Measurements from ENCODE around the gene ROCK2.

DNA sequence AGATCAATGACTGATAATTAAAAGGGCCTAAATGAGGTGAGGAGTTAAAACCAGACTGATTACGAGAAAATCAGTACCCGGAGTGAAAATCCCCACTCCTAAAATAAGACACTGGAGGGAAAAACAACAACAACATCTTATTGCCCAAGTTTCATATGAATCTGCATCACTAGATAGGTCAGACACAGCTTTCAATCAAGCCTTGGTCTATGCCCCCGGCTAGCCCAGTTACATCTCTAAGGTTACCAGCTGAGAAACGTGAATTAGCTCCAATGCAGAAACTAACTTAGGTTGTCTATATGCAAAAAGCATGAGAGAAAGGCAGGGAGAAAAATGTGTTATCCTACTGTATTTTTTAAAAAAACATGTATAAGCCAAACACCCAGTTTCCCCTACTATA, 53.7 kb downstream of the ROCK2 start:
- no peak for TF ChIP-seq NFE2L2 (conservative IDR thresholded peaks at IDR 0.05; ENCODE audit: low read length)
- TF ChIP-seq HEYL (CRISPR knock-in tag; IDR thresholded peaks at IDR 0.05): no peak
- TF ChIP-seq JUN (IDR thresholded peaks at IDR 0.05): no peak
